Central memory CD8-positive, alpha-beta T cell (primary cell): ENCODE data around the gene PPP2R2D.

Source experiments
- ATAC-seq: fragments of 150-1000 bp; cut with Tn5 transposase; replicated peaks from 2 replicates; pipeline ENCODE4 v1.10.0; 2022; ENCODE audit warnings: mild to moderate bottlenecking, moderate FRiP score, moderate number of reproducible peaks; ENCODE audit not compliant: poor library complexity, severe bottlenecking; ENCODE audit errors: extremely low read depth
- DNase-seq, 2 donors: peaks; one replicate each; pipeline ENCODE4 v3.0.0; 2021; ENCODE audit warnings: low spot score in 2 of 2
- H3K27ac Mint-ChIP-seq: one replicate; pipeline ENCODE4 v1.8.0; 2022; ENCODE audit warnings: low read depth, mild to moderate bottlenecking, moderate library complexity, mixed read lengths
- H3K27me3 Mint-ChIP-seq: one replicate; pipeline ENCODE4 v1.8.0; 2022; ENCODE audit warnings: mixed read lengths
- H3K36me3 Mint-ChIP-seq: one replicate; pipeline ENCODE4 v1.8.0; 2022; ENCODE audit warnings: mild to moderate bottlenecking, moderate library complexity, mixed read lengths; ENCODE audit not compliant: insufficient read depth
- H3K4me1 Mint-ChIP-seq: one replicate; pipeline ENCODE4 v1.8.0; 2022; ENCODE audit warnings: mixed read lengths
- H3K4me3 Mint-ChIP-seq: one replicate; pipeline ENCODE4 v1.8.0; 2022; ENCODE audit warnings: mild to moderate bottlenecking, moderate library complexity, mixed read lengths
- H3K9me3 Mint-ChIP-seq: one replicate; pipeline ENCODE4 v1.8.0; 2022; ENCODE audit warnings: mixed read lengths

PPP2R2D gene

DNA sequence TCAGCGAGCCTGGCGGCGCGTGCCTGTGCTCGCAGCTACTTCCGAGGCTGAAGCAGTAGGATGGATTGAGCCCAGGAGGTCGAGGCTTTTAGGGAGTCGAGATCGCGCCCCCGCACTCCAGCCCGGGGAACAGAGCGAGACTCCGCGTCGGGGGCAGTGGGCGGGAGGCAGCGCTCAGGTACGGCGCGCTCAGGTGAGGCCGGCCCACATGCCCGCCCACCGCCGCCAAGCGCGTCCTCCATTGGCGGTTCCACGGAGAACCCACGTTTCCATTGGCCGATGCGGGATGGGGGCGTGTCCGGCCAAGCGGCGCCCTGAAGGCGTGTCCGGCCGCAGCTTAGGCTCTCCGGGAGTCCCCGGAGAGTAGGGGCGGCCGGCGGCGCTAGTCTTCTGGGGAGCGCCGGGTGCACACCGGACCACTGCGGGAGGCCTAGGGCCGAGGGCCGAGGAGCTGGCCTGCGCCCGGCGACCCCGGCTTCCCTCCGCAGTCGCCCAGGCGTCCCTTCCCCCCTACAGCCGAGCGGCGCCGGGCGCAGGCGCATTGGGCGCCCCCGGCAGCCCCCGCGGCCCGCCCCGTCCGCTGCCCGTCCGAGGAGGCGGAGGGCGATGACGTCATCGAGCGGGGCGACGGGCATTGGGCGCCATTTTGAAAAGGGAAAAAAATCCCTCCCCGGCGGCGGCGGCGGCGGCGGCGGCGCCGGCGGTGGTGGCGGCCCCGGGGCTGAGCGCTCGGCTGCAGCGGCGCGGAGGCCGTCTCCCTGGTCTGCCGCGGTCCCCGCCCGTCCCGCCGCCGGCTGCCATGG, at the start of gene PPP2R2D:
Gene PPP2R2D (plus strand): TSS at position 659 of the 803 bp plus-strand sequence. CDS start 141 bp downstream, at position 800.
- Mint-ChIP-seq H3K9me3 (no peaks in the 10 kb centered on the region), H3K27ac (peak within 1 kb of the TSS; percentile 90), H3K4me3 (peak within 1 kb of the TSS; percentile 81), H3K27me3 (peaks cover 10% of the 10 kb centered on the region), H3K36me3 (peaks cover 34% of the 10 kb centered on the region), H3K4me1 (peaks cover 71% of the 10 kb centered on the region)
- ATAC-seq, result peak; percentile 76
- peak; percentile 93 to 95 for DNase-seq

- H3K36me3 Mint-ChIP-seq, result peaks cover 4% of the 10 kb centered on the region
- no peak for DNase-seq
- no peak for ATAC-seq
- no peaks in the 10 kb centered on the region for H3K4me1 Mint-ChIP-seq
- no peak overlapping the region for H3K27ac Mint-ChIP-seq
- peaks cover 12% of the 10 kb centered on the region for H3K27me3 Mint-ChIP-seq
- no peak overlapping the region for H3K4me3 Mint-ChIP-seq
- peaks cover 7% of the 10 kb centered on the region for H3K9me3 Mint-ChIP-seq
These were observed 49.5 kb upstream of the PPP2R2D start for GRCh38 chr10:131851346-131851745.

GRCh38 chr10:131852176-131852822, 48.5 kb upstream of the PPP2R2D start:
- peaks cover 4% of the 10 kb centered on the region for H3K36me3 Mint-ChIP-seq
- peaks cover 7% of the 10 kb centered on the region for H3K9me3 Mint-ChIP-seq
- ATAC-seq, result no peak
- peaks cover 21% of the 10 kb centered on the region for H3K27me3 Mint-ChIP-seq
- no peak overlapping the region for H3K4me3 Mint-ChIP-seq
- DNase-seq, result no peak
- no peak overlapping the region for H3K27ac Mint-ChIP-seq
- no peaks in the 10 kb centered on the region for H3K4me1 Mint-ChIP-seq

- no peak for ATAC-seq
- H3K27me3 Mint-ChIP-seq, result peaks cover 23% of the 10 kb centered on the region
- no peak for DNase-seq
- H3K27ac Mint-ChIP-seq, result no peak overlapping the region
- H3K4me3 Mint-ChIP-seq, result no peak overlapping the region
- H3K36me3 Mint-ChIP-seq, result peaks cover 5% of the 10 kb centered on the region
- H3K4me1 Mint-ChIP-seq, result no peaks in the 10 kb centered on the region
- peaks cover 7% of the 10 kb centered on the region for H3K9me3 Mint-ChIP-seq
These were observed 47.8 kb upstream of the PPP2R2D start for GRCh38 chr10:131852823-131853609.

- Mint-ChIP-seq H3K36me3 (peaks cover 5% of the 10 kb centered on the region), H3K27me3 (peaks cover 23% of the 10 kb centered on the region), H3K4me1 (no peaks in the 10 kb centered on the region), H3K9me3 (peaks cover 7% of the 10 kb centered on the region), H3K27ac (no peak overlapping the region), H3K4me3 (no peak overlapping the region)
- DNase-seq, result no peak
- ATAC-seq, result no peak
These were observed 47.2 kb upstream of the PPP2R2D start for GRCh38 chr10:131853610-131853964.

DNA sequence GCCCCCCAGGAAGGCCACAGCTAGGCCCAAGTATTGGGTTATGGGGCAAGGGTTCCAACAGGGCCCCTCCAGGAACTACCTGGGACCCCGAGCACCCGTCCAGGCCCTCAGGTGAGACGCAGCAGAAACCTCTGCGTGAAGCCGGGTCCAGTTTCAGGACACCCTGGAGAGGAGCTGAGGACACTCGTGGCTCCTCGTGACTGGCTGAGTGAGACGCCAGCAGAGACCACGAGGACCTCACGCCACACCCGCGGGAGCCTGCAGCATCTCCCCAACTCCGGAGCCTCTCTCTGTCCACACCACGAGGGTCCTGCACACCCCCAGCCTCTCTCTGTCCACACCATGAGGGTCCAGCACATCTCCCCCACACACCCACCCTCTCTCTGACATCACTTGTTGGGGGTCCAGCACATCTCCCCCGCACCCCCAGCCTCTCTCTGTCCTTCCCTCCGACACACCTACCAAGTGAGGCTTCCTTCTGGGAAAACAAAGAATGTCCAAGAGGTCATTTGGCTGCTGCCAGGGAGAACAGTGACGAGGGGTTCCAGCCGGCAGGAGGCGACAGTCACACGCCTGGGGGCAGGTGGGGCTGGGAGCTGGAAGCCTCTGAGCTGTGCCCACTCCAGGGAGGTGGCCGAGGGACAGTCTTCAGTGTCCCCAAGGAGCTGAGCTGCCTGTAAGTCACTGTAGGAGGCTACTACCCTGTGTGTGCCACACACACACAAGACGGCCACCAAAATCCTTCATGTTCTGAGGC, 46.1 kb upstream of the PPP2R2D start:
- H3K4me3 Mint-ChIP-seq, result no peak overlapping the region
- peaks cover 7% of the 10 kb centered on the region for H3K9me3 Mint-ChIP-seq
- no peak for DNase-seq
- H3K4me1 Mint-ChIP-seq, result no peaks in the 10 kb centered on the region
- peaks cover 23% of the 10 kb centered on the region for H3K27me3 Mint-ChIP-seq
- peaks cover 5% of the 10 kb centered on the region for H3K36me3 Mint-ChIP-seq
- H3K27ac Mint-ChIP-seq, result no peak overlapping the region
- ATAC-seq, result no peak

DNA sequence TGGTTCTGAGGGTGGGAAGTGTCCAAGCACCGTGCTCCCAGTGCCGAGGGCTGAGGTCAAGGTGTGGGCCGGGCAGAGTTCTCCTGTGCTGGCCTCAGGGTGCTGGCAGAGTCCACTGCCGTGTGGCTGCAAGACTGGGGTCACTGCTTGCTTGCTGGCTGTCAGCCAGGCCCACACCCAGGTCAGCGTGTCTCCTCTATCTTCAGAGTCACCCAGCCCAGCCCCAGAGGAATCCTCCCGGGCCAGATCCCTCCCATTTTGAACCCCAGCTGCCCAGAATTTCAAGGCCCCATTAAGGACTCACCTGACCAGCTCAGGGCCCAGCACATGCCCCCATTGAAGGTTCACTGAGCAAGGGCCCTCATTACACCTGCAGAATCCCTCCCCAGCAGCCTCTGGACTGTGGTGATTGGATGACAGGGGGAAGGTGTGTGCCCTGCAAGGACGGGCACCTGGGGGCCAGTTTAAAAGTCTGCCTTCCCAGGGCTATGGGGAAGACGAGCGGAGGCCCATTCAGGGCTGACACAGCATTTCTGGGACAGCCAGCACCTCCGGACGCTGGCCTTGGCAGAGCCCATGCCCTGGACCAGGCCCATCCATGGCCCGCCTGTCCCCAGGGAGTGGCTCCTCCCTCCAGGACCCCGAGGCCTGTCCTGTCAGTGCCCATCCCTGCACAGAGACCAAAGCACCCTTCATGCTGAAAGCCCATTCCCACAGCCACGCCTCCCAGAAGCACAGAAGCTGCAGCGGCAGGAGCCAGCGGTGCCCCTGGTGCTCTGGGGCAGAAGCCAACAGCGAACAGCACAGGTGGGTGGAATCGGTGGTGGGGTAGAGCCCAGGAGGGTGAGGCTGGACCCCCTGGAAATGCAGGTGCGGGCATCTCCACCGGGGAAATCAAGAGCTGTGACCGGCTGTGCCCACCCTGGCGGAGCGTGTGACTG, 45.1 kb upstream of the PPP2R2D start:
- Mint-ChIP-seq H3K4me3 (no peak overlapping the region), H3K27me3 (peaks cover 29% of the 10 kb centered on the region), H3K36me3 (peaks cover 4% of the 10 kb centered on the region), H3K4me1 (peaks cover under 1% of the 10 kb centered on the region), H3K9me3 (peaks cover 6% of the 10 kb centered on the region), H3K27ac (no peak overlapping the region)
- no peak for DNase-seq
- ATAC-seq, result no peak

GRCh38 chr10:131856441-131857094, 44.2 kb upstream of the PPP2R2D start:
- H3K27me3 Mint-ChIP-seq, result peaks cover 34% of the 10 kb centered on the region
- H3K4me3 Mint-ChIP-seq, result no peak overlapping the region
- ATAC-seq, result no peak
- H3K27ac Mint-ChIP-seq, result no peak overlapping the region
- H3K36me3 Mint-ChIP-seq, result peaks cover 1% of the 10 kb centered on the region
- no peak for DNase-seq
- H3K4me1 Mint-ChIP-seq, result peaks cover 5% of the 10 kb centered on the region
- no peaks in the 10 kb centered on the region for H3K9me3 Mint-ChIP-seq

GRCh38 chr10:131857156-131858117, 43.4 kb upstream of the PPP2R2D start:
- peaks cover 1% of the 10 kb centered on the region for H3K36me3 Mint-ChIP-seq
- DNase-seq (no peak), ATAC-seq (no peak)
- H3K4me1 Mint-ChIP-seq, result peaks cover 5% of the 10 kb centered on the region
- H3K4me3 Mint-ChIP-seq, result no peak overlapping the region
- no peaks in the 10 kb centered on the region for H3K9me3 Mint-ChIP-seq
- H3K27ac Mint-ChIP-seq, result no peak overlapping the region
- peaks cover 38% of the 10 kb centered on the region for H3K27me3 Mint-ChIP-seq

DNA sequence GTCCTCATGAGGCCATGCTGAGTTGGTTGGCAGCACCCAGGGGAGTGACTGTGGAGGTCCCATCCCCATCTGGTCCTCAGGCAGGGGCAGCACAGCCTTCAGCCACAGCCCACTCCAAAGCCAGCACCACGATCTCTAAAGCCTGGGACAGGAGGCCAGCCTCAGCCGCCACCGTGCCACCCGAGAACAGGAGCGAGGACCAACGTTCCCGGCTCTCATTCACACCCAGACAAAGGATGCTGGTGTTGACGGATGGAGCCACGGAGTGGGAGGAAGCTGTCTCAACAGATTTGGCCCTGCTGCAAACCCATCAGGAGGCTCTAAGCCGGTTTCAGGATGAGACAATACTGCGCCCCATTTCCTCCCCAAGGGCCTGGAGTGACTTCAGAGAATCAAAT, 42.7 kb upstream of the PPP2R2D start:
- DNase-seq (no peak), ATAC-seq (no peak)
- H3K9me3 Mint-ChIP-seq, result no peaks in the 10 kb centered on the region
- H3K4me3 Mint-ChIP-seq, result no peak overlapping the region
- peaks cover 45% of the 10 kb centered on the region for H3K27me3 Mint-ChIP-seq
- H3K4me1 Mint-ChIP-seq, result peaks cover 5% of the 10 kb centered on the region
- no peak overlapping the region for H3K27ac Mint-ChIP-seq
- peaks cover 1% of the 10 kb centered on the region for H3K36me3 Mint-ChIP-seq
